KOPT-K1 (cell line): ENCODE data around the gene COL7A1.
A peak's percentile ranks its signal among the peaks of the same experiment; 100 is the strongest.

Source experiments
- H3K27ac ChIP-seq: fragments of 200-600 bp; sonication (generic); 2 replicates; pipeline ENCODE4 v1.5.1; 2016; ENCODE audit warnings: antibody characterized with exemption, mild to moderate bottlenecking, low read depth, low read length; ENCODE audit not compliant: poor library complexity, severe bottlenecking
- H3K36me3 ChIP-seq: fragments of 200-600 bp; sonication (generic); 2 replicates; pipeline ENCODE4 v1.5.1; 2017; ENCODE audit warnings: antibody characterized with exemption, mild to moderate bottlenecking, low read length, moderate library complexity; ENCODE audit not compliant: insufficient read depth
- H3K9me3 ChIP-seq: fragments of 200-600 bp; sonication (generic); 2 replicates; pipeline ENCODE4 v1.5.1; 2017; ENCODE audit warnings: antibody characterized with exemption, low read length, mild to moderate bottlenecking; ENCODE audit not compliant: insufficient read depth, poor library complexity, severe bottlenecking

Gene COL7A1

GRCh38 chr3:48628277-48629017, 33.3 kb upstream of the COL7A1 start:
- H3K36me3 ChIP-seq: peaks cover 76% of the 10 kb centered on the region; the same call in 1 of the 2 replicates
- no peak overlapping the region for H3K27ac ChIP-seq
- no peaks in the 10 kb centered on the region for H3K9me3 ChIP-seq

- peaks cover 58% of the 10 kb centered on the region; the same call in 1 of the 2 replicates for H3K36me3 ChIP-seq
- no peak overlapping the region for H3K27ac ChIP-seq
- H3K9me3 ChIP-seq: no peaks in the 10 kb centered on the region
Measured at GRCh38 chr3:48625600-48625999, 30.5 kb upstream of the COL7A1 start.

GRCh38 chr3:48624767-48625166, 29.6 kb upstream of the COL7A1 start:
- peak overlapping the region; percentile 59 for H3K27ac ChIP-seq
- H3K9me3 ChIP-seq: no peaks in the 10 kb centered on the region
- H3K36me3 ChIP-seq: peaks cover 59% of the 10 kb centered on the region; the same call in 1 of the 2 replicates

- Histone ChIP-seq H3K36me3 (peaks cover 55% of the 10 kb centered on the region; the same call in 1 of the 2 replicates), H3K9me3 (no peaks in the 10 kb centered on the region), H3K27ac (peak overlapping the region; percentile 59)
Measured at GRCh38 chr3:48623851-48624547, 28.9 kb upstream of the COL7A1 start.

GRCh38 chr3:48621461-48621869, 26.3 kb upstream of the COL7A1 start, which contains the start of gene TMEM89:
Gene TMEM89, minus strand, starts transcription at chr3:48621769. Its CDS starts 13 bp downstream, at chr3:48621756.
- Histone ChIP-seq H3K9me3 (peaks cover 19% of the 10 kb centered on the region), H3K27ac (no peak within 1 kb of the TSS), H3K36me3 (peaks cover 41% of the 10 kb centered on the region; the same call in 1 of the 2 replicates)

- peaks cover 23% of the 10 kb centered on the region for H3K9me3 ChIP-seq
- no peak overlapping the region for H3K27ac ChIP-seq
- H3K36me3 ChIP-seq: peaks cover 24% of the 10 kb centered on the region; the same call in 1 of the 2 replicates
Measured at GRCh38 chr3:48619541-48620524, 24.7 kb upstream of the COL7A1 start.

GRCh38 chr3:48617559-48617958, 22.4 kb upstream of the COL7A1 start:
- H3K27ac ChIP-seq: no peak overlapping the region
- H3K9me3 ChIP-seq: peaks cover 23% of the 10 kb centered on the region
- H3K36me3 ChIP-seq: peaks cover 21% of the 10 kb centered on the region; the same call in 1 of the 2 replicates

GRCh38 chr3:48614044-48614443, 18.9 kb upstream of the COL7A1 start:
- Histone ChIP-seq H3K36me3 (peaks cover 9% of the 10 kb centered on the region; the same call in 1 of the 2 replicates), H3K27ac (no peak overlapping the region), H3K9me3 (peaks cover 23% of the 10 kb centered on the region)

- Histone ChIP-seq H3K9me3 (peaks cover 11% of the 10 kb centered on the region), H3K27ac (no peak overlapping the region), H3K36me3 (peaks cover 14% of the 10 kb centered on the region; the same call in 1 of the 2 replicates)
Measured at GRCh38 chr3:48612309-48612708, 17.2 kb upstream of the COL7A1 start.

GRCh38 chr3:48609088-48610005, 14.2 kb upstream of the COL7A1 start, which contains the start of gene UQCRC1:
Gene UQCRC1, minus strand, starts transcription at chr3:48609646. Its CDS starts 26 bp downstream, at chr3:48609620.
- H3K27ac ChIP-seq: peak within 1 kb of the TSS; percentile 86
- peaks cover 37% of the 10 kb centered on the region for H3K36me3 ChIP-seq
- H3K9me3 ChIP-seq: no peaks in the 10 kb centered on the region

- H3K36me3 ChIP-seq: peaks cover 56% of the 10 kb centered on the region
- H3K9me3 ChIP-seq: no peaks in the 10 kb centered on the region
- H3K27ac ChIP-seq: no peak overlapping the region
Measured at GRCh38 chr3:48607519-48607918, 12.4 kb upstream of the COL7A1 start.

GRCh38 chr3:48601622-48601994, 6.5 kb upstream of the COL7A1 start:
- no peaks in the 10 kb centered on the region for H3K9me3 ChIP-seq
- H3K27ac ChIP-seq: no peak overlapping the region
- peaks cover 100% of the 10 kb centered on the region for H3K36me3 ChIP-seq

- no peaks in the 10 kb centered on the region for H3K9me3 ChIP-seq
- H3K27ac ChIP-seq: no peak overlapping the region
- H3K36me3 ChIP-seq: peaks cover 94% of the 10 kb centered on the region
Measured at GRCh38 chr3:48600711-48601621, 5.8 kb upstream of the COL7A1 start.
